ENCODE results near the gene HOXB9.

Gene HOXB9

GRCh38 chr17:48639136-48639535 is 13.0 kb upstream of the HOXB9 start:
- no peak for DNase-seq (ENCODE audit: low read depth)

- no peak for DNase-seq (ENCODE audit: low read depth)
These were observed 11.4 kb upstream of the HOXB9 start for GRCh38 chr17:48637323-48638260.

GRCh38 chr17:48636177-48637018 is 10.2 kb upstream of the HOXB9 start:
- no peak for DNase-seq (ENCODE audit: low read depth)

GRCh38 chr17:48634493-48635208 is 8.5 kb upstream of the HOXB9 start:
- no peak for DNase-seq (ENCODE audit: low read depth)

- no peak for DNase-seq (ENCODE audit: low read depth)
These were observed 7.1 kb upstream of the HOXB9 start for GRCh38 chr17:48633266-48633677.

- no peak for DNase-seq (ENCODE audit: low read depth)
These were observed 6.6 kb upstream of the HOXB9 start for GRCh38 chr17:48632579-48633265.

GRCh38 chr17:48631693-48632578 is 5.8 kb upstream of the HOXB9 start:
- DNase-seq (ENCODE audit: low read depth): no peak

GRCh38 chr17:48630925-48631692 is 5.0 kb upstream of the HOXB9 start:
- no peak for DNase-seq (ENCODE audit: low read depth)

- no peak for DNase-seq (ENCODE audit: low read depth)
These were observed 4.1 kb upstream of the HOXB9 start for GRCh38 chr17:48630009-48630924.

- no peak for DNase-seq (ENCODE audit: low read depth)
These were observed 3.2 kb upstream of the HOXB9 start for GRCh38 chr17:48629411-48629759.

- no peak for DNase-seq (ENCODE audit: low read depth)
These were observed 2.7 kb upstream of the HOXB9 start for GRCh38 chr17:48628649-48629410.

- no peak for DNase-seq (ENCODE audit: low read depth)
These were observed 1.7 kb upstream of the HOXB9 start for GRCh38 chr17:48627623-48628521.

- DNase-seq (ENCODE audit: low read depth): no peak
These were observed 1.0 kb upstream of the HOXB9 start for GRCh38 chr17:48627118-48627597.

GRCh38 chr17:48625495-48626244 is 488 bp downstream of the HOXB9 start:
- DNase-seq (ENCODE audit: low read depth): no peak

GRCh38 chr17:48624544-48625494 is 1.3 kb downstream of the HOXB9 start:
- DNase-seq (ENCODE audit: low read depth): no peak

Data from fibroblast of gingiva (primary cell).